ENCODE results near the gene SPINT4.

DNA sequence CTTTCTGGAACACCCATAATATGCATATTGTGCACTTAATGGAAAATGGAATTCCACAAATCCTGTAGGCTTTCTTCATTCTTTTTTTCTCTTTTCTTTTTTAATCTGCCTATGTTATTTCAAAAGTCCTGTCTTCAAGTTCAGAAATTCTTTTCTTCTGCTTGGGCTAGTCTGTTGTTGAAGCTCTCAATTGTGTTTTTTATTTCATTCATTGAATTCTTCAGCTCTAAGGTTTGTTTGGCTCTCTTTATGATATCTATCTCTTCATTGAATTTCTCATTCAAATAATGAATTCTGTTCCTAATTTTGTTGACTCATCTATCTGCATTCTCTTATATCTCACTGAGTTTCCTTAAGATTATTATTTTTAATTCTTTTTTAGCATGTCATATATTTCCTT lies 10.1 kb downstream of the SPINT4 start:
- TF ChIP-seq POLR2A (IDR thresholded peaks at IDR 0.05) (no peak), POLR2AphosphoS5 (IDR thresholded peaks at IDR 0.05) (no peak), EP300 (IDR thresholded peaks at IDR 0.05) (no peak)
- TF ChIP-seq, protein P1, sequence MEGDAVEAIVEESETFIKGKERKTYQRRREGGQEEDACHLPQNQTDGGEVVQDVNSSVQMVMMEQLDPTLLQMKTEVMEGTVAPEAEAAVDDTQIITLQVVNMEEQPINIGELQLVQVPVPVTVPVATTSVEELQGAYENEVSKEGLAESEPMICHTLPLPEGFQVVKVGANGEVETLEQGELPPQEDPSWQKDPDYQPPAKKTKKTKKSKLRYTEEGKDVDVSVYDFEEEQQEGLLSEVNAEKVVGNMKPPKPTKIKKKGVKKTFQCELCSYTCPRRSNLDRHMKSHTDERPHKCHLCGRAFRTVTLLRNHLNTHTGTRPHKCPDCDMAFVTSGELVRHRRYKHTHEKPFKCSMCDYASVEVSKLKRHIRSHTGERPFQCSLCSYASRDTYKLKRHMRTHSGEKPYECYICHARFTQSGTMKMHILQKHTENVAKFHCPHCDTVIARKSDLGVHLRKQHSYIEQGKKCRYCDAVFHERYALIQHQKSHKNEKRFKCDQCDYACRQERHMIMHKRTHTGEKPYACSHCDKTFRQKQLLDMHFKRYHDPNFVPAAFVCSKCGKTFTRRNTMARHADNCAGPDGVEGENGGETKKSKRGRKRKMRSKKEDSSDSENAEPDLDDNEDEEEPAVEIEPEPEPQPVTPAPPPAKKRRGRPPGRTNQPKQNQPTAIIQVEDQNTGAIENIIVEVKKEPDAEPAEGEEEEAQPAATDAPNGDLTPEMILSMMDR (IDR thresholded peaks at IDR 0.05) = no peak
